Glutamatergic neuron (in vitro differentiated cells): ENCODE measurements around the gene CCL15. TPM values are rescaled to one million over a fixed set of nuclear protein-coding genes. Genes with fewer than 3 reads are reported as not detected.

ENCODE experiments used
- DNase-seq: peaks from one replicate; pipeline ENCODE4 v3.0.0; 2022
- H3K27ac Mint-ChIP-seq: one replicate; pipeline ENCODE4 v1.8.0; 2020; ENCODE audit warnings: mild to moderate bottlenecking, mixed read lengths, inconsistent platforms; ENCODE audit not compliant: unreplicated experiment
- H3K27me3 Mint-ChIP-seq: one replicate; pipeline ENCODE4 v1.8.0; 2020; ENCODE audit warnings: mild to moderate bottlenecking, moderate library complexity, mixed read lengths, inconsistent platforms; ENCODE audit not compliant: unreplicated experiment
- H3K36me3 Mint-ChIP-seq: one replicate; pipeline ENCODE4 v1.8.0; 2020; ENCODE audit warnings: mild to moderate bottlenecking, mixed read lengths, inconsistent platforms; ENCODE audit not compliant: unreplicated experiment
- H3K4me1 Mint-ChIP-seq: one replicate; pipeline ENCODE4 v1.8.0; 2020; ENCODE audit warnings: mild to moderate bottlenecking, low read depth, mixed read lengths, inconsistent platforms; ENCODE audit not compliant: unreplicated experiment
- H3K4me3 Mint-ChIP-seq: one replicate; pipeline ENCODE4 v1.8.0; 2020; ENCODE audit warnings: mild to moderate bottlenecking, mixed read lengths, inconsistent platforms; ENCODE audit not compliant: unreplicated experiment
- H3K9me3 Mint-ChIP-seq: one replicate; pipeline ENCODE4 v1.8.0; 2020; ENCODE audit warnings: mild to moderate bottlenecking, moderate library complexity, mixed read lengths, inconsistent platforms; ENCODE audit not compliant: unreplicated experiment
- CTCF ChIP-seq: fragments of 200-600 bp; sonication (generic); IDR thresholded peaks from one replicate; pipeline ENCODE4 v1.5.0; 2021; ENCODE audit not compliant: partially characterized antibody, unreplicated experiment
- total RNA-seq: library from RNA; stranded (reverse); fragmentation: NEBNext Ultra II Directional; extraction: Animal tissue kit (Norgen Biotek cat#: 25700); gene quantifications from one replicate; pipeline ENCODE4 v1.2.1, GENCODE V29; 2021; ENCODE audit not compliant: unreplicated experiment

Gene CCL15
- total RNA-seq, 1 donor from 2014 or later = not detected

GRCh38 chr17:35973333-35974260, 27.8 kb downstream of the CCL15 start:
- Mint-ChIP-seq H3K4me3 (no peak overlapping the region), H3K4me1 (no peaks in the 10 kb centered on the region), H3K27me3 (no peaks in the 10 kb centered on the region), H3K9me3 (no peaks in the 10 kb centered on the region), H3K36me3 (no peaks in the 10 kb centered on the region), H3K27ac (no peak overlapping the region)
- no peak for DNase-seq
- no peak for TF ChIP-seq CTCF

- Mint-ChIP-seq H3K9me3 (no peaks in the 10 kb centered on the region), H3K27ac (no peak overlapping the region), H3K4me1 (no peaks in the 10 kb centered on the region), H3K27me3 (no peaks in the 10 kb centered on the region), H3K4me3 (no peak overlapping the region), H3K36me3 (no peaks in the 10 kb centered on the region)
- no peak for DNase-seq
- TF ChIP-seq CTCF = no peak
Observed at GRCh38 chr17:35972945-35973332, 28.4 kb downstream of the CCL15 start.

GRCh38 chr17:35972535-35972934, 28.8 kb downstream of the CCL15 start:
- DNase-seq = no peak
- no peaks in the 10 kb centered on the region for H3K9me3 Mint-ChIP-seq
- no peak overlapping the region for H3K27ac Mint-ChIP-seq
- no peaks in the 10 kb centered on the region for H3K4me1 Mint-ChIP-seq
- no peak for TF ChIP-seq CTCF
- no peaks in the 10 kb centered on the region for H3K27me3 Mint-ChIP-seq
- H3K4me3 Mint-ChIP-seq = no peak overlapping the region
- no peaks in the 10 kb centered on the region for H3K36me3 Mint-ChIP-seq

- no peaks in the 10 kb centered on the region for H3K27me3 Mint-ChIP-seq
- H3K27ac Mint-ChIP-seq = no peak overlapping the region
- no peak for TF ChIP-seq CTCF
- no peaks in the 10 kb centered on the region for H3K9me3 Mint-ChIP-seq
- no peaks in the 10 kb centered on the region for H3K4me1 Mint-ChIP-seq
- no peak overlapping the region for H3K4me3 Mint-ChIP-seq
- DNase-seq = no peak
- H3K36me3 Mint-ChIP-seq = no peaks in the 10 kb centered on the region
Observed at GRCh38 chr17:35972066-35972465, 29.3 kb downstream of the CCL15 start.
